Prostate gland (tissue), 2 donors: ENCODE results near the gene CRADD.

Experiments used
- CTCF ChIP-seq, 4 experiments: fragments of 200-600 bp in 2 of 4; fragments of 450-650 bp in 2 of 4; sonication (generic) in 2 of 4; IDR thresholded peaks; 1 replicate in 3 of 4; 2 replicates in 1 of 4; pipeline ENCODE4 v1.5.1; 2016 to 2019; ENCODE audit warnings: antibody characterized with exemption in 4 of 4, mild to moderate bottlenecking in 2 of 4, moderate library complexity in 2 of 4
- POLR2A ChIP-seq: fragments of 450-650 bp; IDR thresholded peaks from one replicate; pipeline ENCODE4 v1.6.1; 2016; ENCODE audit warnings: antibody characterized with exemption, mild to moderate bottlenecking
- POLR2AphosphoS5 ChIP-seq: sonication (generic); formaldehyde crosslinking; IDR thresholded peaks from one replicate; pipeline ENCODE4 v1.6.1; 2017; ENCODE audit warnings: antibody characterized with exemption

GRCh38 chr12:93719710-93720109 is 42.5 kb downstream of the CRADD start:
- TF ChIP-seq CTCF (IDR thresholded peaks at IDR 0.05) (no peak), POLR2A (no peak), POLR2AphosphoS5 (no peak)
